ENCODE results near the gene PSAP. TPM values are rescaled to one million over a fixed set of nuclear protein-coding genes. Genes with fewer than 3 reads are reported as not detected.

Gene PSAP
- 1,169 and 3,537 TPM in 2 replicates for total RNA-seq

DNA sequence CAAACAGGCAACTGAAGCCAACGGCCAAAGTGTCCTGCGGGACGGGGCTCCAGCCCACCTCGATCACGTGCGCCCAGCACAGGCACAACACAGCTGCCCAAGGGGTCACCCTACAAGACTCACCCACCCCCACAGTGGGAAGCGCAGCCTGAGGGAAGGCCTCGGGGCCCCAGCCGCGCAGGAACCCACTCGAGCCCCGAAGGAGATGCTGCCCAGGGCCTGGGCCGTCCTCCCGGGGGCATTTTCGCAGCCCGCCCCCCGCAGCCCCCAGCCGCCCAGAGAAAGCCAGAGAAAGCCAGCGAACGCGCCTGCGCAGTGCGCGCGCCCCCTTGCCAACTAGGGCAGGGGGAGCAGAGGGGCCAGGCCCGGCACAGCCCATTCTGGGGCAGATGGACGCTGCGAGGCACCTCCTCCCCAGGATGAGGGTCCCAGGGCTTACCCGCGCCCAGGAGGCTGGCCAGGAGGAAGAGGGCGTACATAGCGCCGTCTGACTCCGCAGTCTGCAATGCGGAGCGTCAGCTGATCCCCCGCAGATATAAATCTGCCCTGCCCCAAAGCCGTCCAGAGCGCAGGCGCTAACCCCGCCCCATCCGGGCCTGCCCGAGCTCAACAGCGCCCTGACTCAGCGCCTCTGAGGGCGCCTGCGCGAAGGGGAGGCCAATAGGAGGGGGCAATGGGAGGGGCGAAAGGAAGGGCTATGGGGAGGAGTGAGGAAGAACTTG lies at the start of gene PSAP:
Gene PSAP, minus strand, starts transcription at position 509 of the 722 bp plus-strand sequence. Its CDS starts 30 bp downstream, at position 479.

DNA sequence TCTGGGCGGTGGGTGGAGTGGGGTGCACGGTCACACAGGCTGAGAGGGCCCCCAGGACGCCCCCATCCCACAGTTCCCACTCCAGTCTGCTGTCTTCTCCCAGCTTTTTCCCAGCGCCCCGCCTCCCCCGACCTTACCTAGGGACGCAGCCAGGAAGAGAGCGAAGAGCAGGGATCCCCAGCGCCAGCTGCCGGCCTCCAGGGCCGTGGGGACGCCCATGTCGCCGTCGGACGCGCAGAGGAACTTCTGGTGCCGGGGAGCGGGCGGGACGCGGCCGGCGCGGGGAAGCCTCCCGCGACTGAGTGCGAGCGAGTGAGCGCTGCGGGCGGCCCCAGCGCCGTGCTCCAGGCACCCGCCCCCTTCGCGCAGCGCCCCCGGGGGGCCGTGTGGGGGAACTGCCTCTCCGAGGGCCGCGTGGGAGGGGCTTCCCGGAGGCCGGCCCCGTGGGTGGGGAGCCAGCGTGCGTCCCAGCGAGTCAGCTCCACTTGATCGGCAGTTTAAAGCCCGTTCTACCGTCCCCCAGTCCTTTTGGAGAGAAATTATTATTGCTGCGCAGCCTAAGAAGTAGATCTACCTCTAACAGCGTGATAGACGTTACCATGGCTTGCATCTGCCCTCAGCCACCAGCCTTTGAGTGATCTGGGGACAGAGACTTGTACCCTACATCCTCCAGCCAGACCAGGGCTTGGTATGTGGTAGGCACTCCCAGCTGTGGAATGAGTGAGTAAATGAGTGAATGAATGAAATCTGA lies 77.7 kb downstream of the PSAP start, which contains the start of gene VSIR:
Gene VSIR, minus strand, starts transcription at position 300 of the 751 bp plus-strand sequence. Its CDS starts 81 bp downstream, at position 219.

Small RNA genes within 50 kb of the gene (small RNA-seq; reads per million reads assigned to genes)
- gene MIR7152 (not detected), gene RNU7-38P (not detected)

Other genes with a start within 250 kb of the PSAP start
- not detected in 2 replicates for gene C10orf105, start 131.5 kb downstream of the PSAP start, total RNA-seq
- gene VSIR, start 77.7 kb downstream of the PSAP start, total RNA-seq, result 3.9 and 6.3 TPM in 2 replicates
- 16.1 and 16.2 TPM in 2 replicates for gene CHST3, start 113.1 kb upstream of the PSAP start, total RNA-seq
- under 0.01 and 0.39 TPM in 2 replicates for gene SPOCK2, start 237.3 kb upstream of the PSAP start, total RNA-seq

All from placental epithelial cell (primary cell).